CD4-positive, alpha-beta T cell treated with Interleukin-17A for 4 hours (primary cell): Measurements from ENCODE around the gene PPM1L.

Experiments used
- DNase-seq: peaks from one replicate; pipeline ENCODE4 v3.0.0-alpha.2; 2020; ENCODE audit warnings: mixed read lengths

Gene PPM1L

DNA sequence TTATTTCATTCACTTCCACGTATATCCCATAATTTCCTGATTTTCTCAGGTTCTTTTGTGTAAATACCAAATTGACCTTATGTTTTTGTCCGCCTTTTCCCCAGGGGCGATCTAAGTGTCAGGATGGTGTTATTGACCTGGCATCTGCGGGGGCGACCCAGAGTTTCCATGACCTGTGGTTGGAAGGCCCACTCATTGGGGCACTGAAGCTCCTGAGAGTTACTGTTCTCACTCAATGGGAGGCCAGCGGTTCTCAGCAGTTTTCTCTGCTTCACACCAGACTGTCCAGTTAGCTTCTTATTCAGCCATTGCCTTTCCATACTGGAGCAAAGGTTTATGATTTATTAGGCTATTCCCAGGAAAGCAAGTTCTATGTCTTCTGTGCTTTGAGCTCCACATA is 295.8 kb downstream of the PPM1L start:
- DNase-seq, result no peak

GRCh38 chr3:161054860-161055604 is 299.0 kb downstream of the PPM1L start:
- no peak for DNase-seq

GRCh38 chr3:161064413-161064812 is 308.4 kb downstream of the PPM1L start:
- no peak for DNase-seq

DNA sequence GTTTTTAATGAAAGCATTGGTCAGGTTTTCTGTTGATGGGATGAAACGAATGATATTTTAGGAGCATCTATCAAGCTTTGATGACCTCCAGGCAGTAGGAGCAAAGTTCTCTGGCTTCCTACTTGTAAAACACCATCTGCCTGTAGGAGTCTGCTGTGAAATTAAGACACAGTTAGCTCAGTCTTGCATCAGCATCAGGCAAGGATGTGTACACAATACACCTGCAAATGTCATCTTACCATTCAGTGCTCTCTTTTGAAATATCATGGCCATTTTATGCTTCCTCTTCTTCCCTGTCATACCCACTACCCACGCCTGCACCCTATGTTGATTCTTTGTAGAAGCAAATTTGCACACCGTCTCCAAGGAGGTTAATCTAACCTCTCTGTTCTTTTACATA is 310.9 kb downstream of the PPM1L start:
- no peak for DNase-seq

GRCh38 chr3:161067335-161067734 is 311.3 kb downstream of the PPM1L start:
- DNase-seq, result no peak

GRCh38 chr3:161069511-161070251 is 313.6 kb downstream of the PPM1L start:
- DNase-seq, result no peak

GRCh38 chr3:161070252-161070930 is 314.4 kb downstream of the PPM1L start:
- DNase-seq, result no peak

DNA sequence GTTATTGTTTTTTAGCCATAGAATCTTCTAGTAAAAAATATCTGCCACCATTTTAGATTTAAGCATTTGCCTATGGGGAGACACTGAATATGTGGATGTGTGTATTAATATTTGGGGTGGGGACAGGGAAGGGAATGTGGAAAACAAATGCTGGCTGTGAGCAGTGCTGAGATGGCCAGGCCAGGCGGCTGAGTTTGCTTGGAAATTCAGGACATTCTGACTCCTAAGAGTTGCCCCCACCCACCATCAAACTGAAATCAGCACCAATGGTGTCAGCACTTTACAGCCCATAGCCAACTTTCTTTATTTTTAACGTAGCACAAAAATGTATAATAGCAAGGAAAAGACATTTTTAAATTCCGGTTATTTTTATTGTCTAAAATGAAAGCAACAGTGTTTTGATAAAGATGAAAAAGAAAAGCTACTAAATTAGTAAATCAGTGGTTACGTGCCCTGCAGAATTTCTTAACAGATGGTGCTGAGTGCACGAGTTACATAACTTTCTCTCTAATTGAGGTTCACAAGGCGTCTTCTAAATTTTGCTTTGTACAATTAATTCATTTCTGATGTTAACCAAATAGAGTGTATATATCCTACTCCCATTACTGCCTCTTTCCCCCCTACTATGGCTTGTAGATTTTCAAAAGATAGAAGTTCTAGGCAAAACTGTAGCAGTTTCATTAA is 315.1 kb downstream of the PPM1L start:
- no peak for DNase-seq

- DNase-seq, result no peak
Observed at GRCh38 chr3:161072211-161072621, 316.2 kb downstream of the PPM1L start.

DNA sequence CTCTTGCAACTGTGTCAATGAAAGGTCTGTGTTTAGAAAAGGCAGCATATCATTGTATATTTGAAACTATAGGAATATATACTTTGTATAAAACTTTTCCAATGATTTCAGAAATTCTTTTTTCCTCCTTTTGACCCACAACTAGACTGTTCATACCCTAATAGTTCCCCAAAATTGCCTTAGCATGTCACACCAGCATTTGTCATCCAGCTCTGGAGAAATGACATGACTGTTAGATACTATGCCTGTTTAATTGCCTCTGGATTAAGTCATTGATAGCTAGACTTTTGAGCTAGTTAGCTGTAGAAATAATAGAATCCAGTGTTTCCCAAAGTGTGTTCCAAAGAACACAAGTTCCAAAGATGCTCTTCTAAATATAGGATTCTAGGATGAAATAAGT is 316.7 kb downstream of the PPM1L start:
- DNase-seq, result no peak

GRCh38 chr3:161073181-161073580 is 317.1 kb downstream of the PPM1L start:
- no peak for DNase-seq

DNA sequence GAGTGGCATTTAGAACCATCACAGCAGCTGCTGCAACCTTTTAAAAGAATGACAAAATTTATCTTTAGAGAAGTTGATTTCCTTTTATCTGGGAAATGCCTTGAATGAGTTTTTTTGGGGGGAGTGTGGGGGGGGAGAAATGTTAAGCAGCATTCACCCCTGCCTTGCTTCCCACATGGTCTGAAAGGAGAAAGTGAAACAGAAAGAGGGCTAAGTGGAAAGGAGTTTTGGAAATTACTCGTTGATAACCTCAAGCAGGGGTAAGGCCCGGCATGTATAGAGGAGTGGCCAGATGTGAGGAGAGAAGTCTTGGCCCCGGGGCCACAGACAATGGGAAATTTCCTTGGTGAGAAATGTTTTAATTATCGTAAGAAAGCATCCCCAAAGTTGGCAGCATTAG is 325.6 kb downstream of the PPM1L start:
- DNase-seq, result no peak

DNA sequence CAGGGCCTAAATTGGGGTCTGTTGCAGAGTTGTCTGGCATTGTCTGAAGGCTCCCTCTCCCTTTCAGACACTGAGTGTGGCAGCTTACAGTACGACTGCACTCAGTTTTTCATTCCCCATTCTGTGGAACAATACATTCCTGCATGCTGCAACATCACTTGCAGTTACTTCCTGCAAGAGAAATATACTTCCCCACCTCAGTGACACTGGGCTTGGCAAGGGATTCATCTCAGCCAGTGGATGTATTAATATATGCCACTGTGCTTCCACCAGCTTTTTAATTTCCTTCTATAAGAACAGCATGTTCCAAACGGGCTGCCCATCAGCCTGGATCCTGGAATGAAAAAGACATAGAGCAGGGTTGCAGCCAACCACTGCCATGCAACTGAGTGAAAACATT is 326.0 kb downstream of the PPM1L start:
- no peak for DNase-seq

- DNase-seq, result no peak
Observed at GRCh38 chr3:161083131-161083530, 327.1 kb downstream of the PPM1L start.

- no peak for DNase-seq
Observed at GRCh38 chr3:161084277-161084676, 328.2 kb downstream of the PPM1L start.

DNA sequence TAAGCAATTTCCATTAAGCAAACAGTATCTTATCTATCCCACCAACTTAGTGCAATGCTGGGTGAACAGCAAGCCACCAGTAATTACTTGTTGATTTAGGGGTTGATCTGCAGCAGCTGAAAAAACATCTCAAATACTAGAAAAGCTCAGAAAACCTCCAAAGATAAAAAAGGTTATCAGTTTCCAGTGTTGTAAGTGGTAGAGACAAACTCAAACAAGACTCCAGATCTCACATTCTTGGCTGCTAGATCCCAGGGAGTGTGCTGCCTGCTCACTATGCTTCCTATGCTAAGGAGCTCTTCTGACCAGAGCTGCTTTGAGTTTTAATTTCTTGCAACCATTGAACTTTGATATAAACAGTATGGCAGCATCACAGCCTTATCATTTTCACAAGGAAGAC is 337.9 kb downstream of the PPM1L start:
- no peak for DNase-seq

DNA sequence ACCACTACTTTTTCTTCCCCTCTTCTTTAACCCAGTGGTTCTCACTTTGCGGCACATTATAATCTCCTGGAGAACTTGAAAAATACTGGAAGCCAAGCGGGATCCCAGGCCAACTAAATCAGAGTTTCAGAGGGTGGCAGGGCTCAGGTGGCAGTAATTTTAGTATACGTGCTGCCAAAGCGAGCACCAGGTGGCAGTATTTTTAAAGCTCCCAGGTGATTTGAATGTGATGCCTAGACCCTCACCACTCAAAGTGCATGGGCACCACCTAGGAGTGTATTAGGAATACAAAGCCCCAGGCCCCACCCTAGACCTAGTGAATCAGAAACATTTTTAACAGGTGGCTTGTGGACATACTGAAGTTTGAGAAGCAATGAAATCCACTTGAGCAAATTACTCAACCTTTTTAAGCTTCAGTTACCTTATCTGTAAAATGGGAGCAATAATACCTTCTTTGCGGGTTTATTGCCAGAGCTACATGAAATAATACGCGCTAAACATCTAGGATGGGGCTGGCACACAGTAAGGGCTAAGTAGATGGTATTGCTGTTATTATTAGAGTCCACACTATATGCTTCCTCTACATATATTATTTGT is 340.8 kb downstream of the PPM1L start:
- DNase-seq, result peak; percentile 39

- no peak for DNase-seq
Observed at GRCh38 chr3:161100994-161101393, 345.0 kb downstream of the PPM1L start.

DNA sequence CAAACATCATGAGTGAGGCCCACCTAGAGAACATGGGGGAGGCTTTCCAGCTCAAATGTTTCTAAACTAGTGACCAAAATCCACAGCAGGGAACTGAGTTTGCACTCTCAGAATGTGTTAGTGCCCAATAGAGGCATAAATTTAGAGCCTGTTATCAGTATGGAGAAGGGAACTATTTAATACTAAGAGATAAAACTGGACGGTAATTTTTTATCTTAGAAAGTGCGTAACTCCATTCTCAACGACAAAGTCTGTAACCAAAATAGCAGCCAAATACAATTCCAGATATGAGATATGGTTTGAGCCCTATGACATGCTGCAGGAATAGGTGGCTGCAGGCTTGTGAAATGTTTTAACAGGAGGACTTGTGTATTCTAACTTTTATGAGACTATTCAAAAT is 345.6 kb downstream of the PPM1L start:
- no peak for DNase-seq

DNA sequence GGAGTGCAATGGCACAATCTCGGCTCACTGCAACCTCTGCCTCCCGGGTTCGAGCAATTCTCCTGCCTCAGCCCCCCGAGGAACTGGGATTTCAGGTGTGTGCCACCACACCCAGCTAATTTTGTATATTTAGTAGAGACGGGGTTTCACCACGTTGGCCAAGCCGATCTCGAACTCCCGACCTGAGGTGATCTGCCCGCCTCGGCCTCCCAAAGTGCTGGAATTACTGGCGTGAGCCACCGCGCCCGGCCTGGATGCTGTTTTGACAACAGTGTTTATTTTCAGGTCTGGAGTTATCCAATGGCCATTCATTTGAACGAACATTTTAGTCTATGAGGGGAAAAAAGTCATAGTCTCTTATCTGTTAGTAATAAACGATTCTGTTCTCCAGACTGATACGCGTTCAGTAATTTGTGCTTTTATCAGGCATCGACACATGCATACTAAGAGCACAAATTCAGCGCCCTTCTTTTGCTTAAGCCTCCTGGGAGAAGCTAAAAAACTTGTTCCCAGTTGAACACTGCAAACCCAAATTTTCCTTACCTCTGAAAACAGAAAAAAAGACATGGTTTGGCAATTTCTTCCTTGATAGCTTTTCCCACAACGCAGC is 347.9 kb downstream of the PPM1L start:
- no peak for DNase-seq

- DNase-seq, result peak; percentile 23
Observed at GRCh38 chr3:161104561-161105551, 348.8 kb downstream of the PPM1L start, which contains the start of gene B3GALNT1. TSS of gene B3GALNT1 (minus strand) at chr3:161105349. CDS start at chr3:161086754, 18,595 bp downstream.
